Transverse colon (tissue), 4 donors: ENCODE measurements around the gene JCAD. TPM values are rescaled to one million over a fixed set of nuclear protein-coding genes. Genes with fewer than 3 reads are reported as not detected.
"Not testable (repeated sequence)": the region's sequence is repeated elsewhere in the genome, so short reads cannot be mapped to it uniquely, and the experiment has no call there.

Experiments used
- DNase-seq: peaks from one replicate; pipeline ENCODE4 v3.0.0-alpha.2; 2019
- H3K27ac ChIP-seq, 4 donors: fragments of 200-600 bp; sonication (generic); 2 replicates each; pipeline ENCODE4 v1.5.1; 2016 to 2018; ENCODE audit warnings: inconsistent platforms in 4 of 4
- H3K27me3 ChIP-seq: fragments of 200-600 bp; sonication (generic); 2 replicates; pipeline ENCODE4 v1.5.1; 2017; ENCODE audit warnings: inconsistent platforms
- H3K36me3 ChIP-seq, 4 donors: fragments of 200-600 bp; sonication (generic); 2 replicates each; pipeline ENCODE4 v1.5.1; 2017 to 2019; ENCODE audit warnings: inconsistent platforms in 4 of 4
- H3K4me1 ChIP-seq, 4 donors: fragments of 200-600 bp; sonication (generic); 2 replicates each; pipeline ENCODE4 v1.5.1; 2017 to 2020; ENCODE audit warnings: inconsistent platforms in 4 of 4
- H3K4me3 ChIP-seq, 4 donors: fragments of 200-600 bp; sonication (generic); 1 replicate in 1 of 4; 2 replicates in 3 of 4; pipeline versions ENCODE4 v1.5.1 to v1.6.1; 2017 to 2019; ENCODE audit warnings: inconsistent platforms in 4 of 4
- H3K9me3 ChIP-seq, 2 donors: fragments of 200-600 bp; sonication (generic); 2 replicates each; pipeline ENCODE4 v1.5.1; 2017 to 2019; ENCODE audit warnings: inconsistent platforms in 2 of 2
- CTCF ChIP-seq, 5 experiments: fragments of 200-600 bp in 3 of 5; fragments of 450-650 bp in 2 of 5; sonication (generic) in 3 of 5; IDR thresholded peaks; 1 replicate in 2 of 5; 2 replicates in 3 of 5; pipeline ENCODE4 v1.5.1; 2016 to 2017; ENCODE audit warnings: antibody characterized with exemption in 5 of 5, inconsistent platforms in 3 of 5, mild to moderate bottlenecking in 2 of 5, moderate library complexity in 1 of 5
- EP300 ChIP-seq: sonication (generic); formaldehyde crosslinking; IDR thresholded peaks from one replicate; pipeline ENCODE4 v1.6.1; 2017; ENCODE audit warnings: antibody characterized with exemption, low read depth
- POLR2A ChIP-seq: fragments of 450-650 bp; IDR thresholded peaks from one replicate; pipeline ENCODE4 v1.6.1; 2016; ENCODE audit warnings: antibody characterized with exemption, mild to moderate bottlenecking, moderate library complexity
- POLR2AphosphoS5 ChIP-seq, 3 donors: sonication (generic); formaldehyde crosslinking; IDR thresholded peaks; one replicate each; pipeline ENCODE4 v1.6.1; 2016; ENCODE audit warnings: antibody characterized with exemption in 3 of 3
- WGBS, 2 donors: methylation state at CpG; one replicate each; pipeline ENCODE4 v1.1.5; 2018; ENCODE audit warnings: low coverage in 1 of 2; 5-methylcytosine and 5-hydroxymethylcytosine counted together
- in situ Hi-C, 4 donors: fragments of 200-750 bp; cut with MboI; loops; one replicate each; pipeline versions ENCODE4 v1.15.0 to v1.15.1; 2017; ENCODE audit warnings: low sequenced_read_pairs in 3 of 4, low pct_ligation_motif_present in 1 of 4, low pct_unique_long_range_greater_than_20kb in 1 of 4
- intact Hi-C: fragments of 100-400 bp; cut with DNase I; formaldehyde crosslinking; loops from one replicate; pipeline ENCODE4 v1.15.1; 2023; ENCODE audit warnings: low total_unique reads
- total RNA-seq, 4 donors: library from RNA; depleted of rRNA; stranded (reverse); fragments of >200 nt; gene quantifications; one replicate each; pipeline ENCODE4 v1.1.0, GENCODE V29; 2016

JCAD gene
- total RNA-seq = 10 to 100 TPM; 13.0 to 40.8 (median 19.9) TPM

GRCh38 chr10:30059209-30060107 is at the start of gene JCAD:
Gene JCAD, minus strand, starts transcription at chr10:30059586. Its CDS starts 11,774 bp downstream, at chr10:30047812.
- Histone ChIP-seq H3K27me3 (peaks cover 35% of the 10 kb centered on the region), H3K9me3 (no peaks in the 10 kb centered on the region), H3K27ac (peak within 1 kb of the TSS; percentile 80 to 91 (median 85)), H3K4me1 (peaks cover 2 to 16% (median 8%) of the 10 kb centered on the region in 4 donors), H3K36me3 (no peaks in the 10 kb centered on the region), H3K4me3 (peak within 1 kb of the TSS; percentile 61 to 68 (median 66))
- in situ Hi-C loops = no loop called here
- intact Hi-C loops = loop anchor here (10.0 kb wide), 2 partner anchors 55 to 125 kb away; no protein-coding TSS in a partner anchor
- 3% methylated on average over 47 of the region's 66 CpGs; no CpG with 5 or more reads in 1 of the 2 donors for WGBS, 2 donors
- peak; percentile 73 for DNase-seq
- TF ChIP-seq POLR2A (no peak), POLR2AphosphoS5 (IDR thresholded peaks at IDR 0.05) (peak in 2 of 3 donors; percentile 17 to 29)

- TF ChIP-seq CTCF (IDR thresholded peaks at IDR 0.05) (no peak), POLR2AphosphoS5 (IDR thresholded peaks at IDR 0.05) (no peak), POLR2A (no peak), EP300 (no peak)
- Histone ChIP-seq H3K27ac (no peak overlapping the region), H3K9me3 (no peaks in the 10 kb centered on the region), H3K4me3 (no peak overlapping the region), H3K36me3 (no peaks in the 10 kb centered on the region), H3K27me3 (no peaks in the 10 kb centered on the region), H3K4me1 (no peaks in the 10 kb centered on the region)
- 90 to 93% methylated on average over 4 to 5 of the region's 5 CpGs for WGBS, 2 donors
- no peak for DNase-seq
- in situ Hi-C loops = no loop called here
- intact Hi-C loops = no loop called here
These were observed 47.6 kb upstream of the JCAD start for GRCh38 chr10:30106987-30107386.

DNA sequence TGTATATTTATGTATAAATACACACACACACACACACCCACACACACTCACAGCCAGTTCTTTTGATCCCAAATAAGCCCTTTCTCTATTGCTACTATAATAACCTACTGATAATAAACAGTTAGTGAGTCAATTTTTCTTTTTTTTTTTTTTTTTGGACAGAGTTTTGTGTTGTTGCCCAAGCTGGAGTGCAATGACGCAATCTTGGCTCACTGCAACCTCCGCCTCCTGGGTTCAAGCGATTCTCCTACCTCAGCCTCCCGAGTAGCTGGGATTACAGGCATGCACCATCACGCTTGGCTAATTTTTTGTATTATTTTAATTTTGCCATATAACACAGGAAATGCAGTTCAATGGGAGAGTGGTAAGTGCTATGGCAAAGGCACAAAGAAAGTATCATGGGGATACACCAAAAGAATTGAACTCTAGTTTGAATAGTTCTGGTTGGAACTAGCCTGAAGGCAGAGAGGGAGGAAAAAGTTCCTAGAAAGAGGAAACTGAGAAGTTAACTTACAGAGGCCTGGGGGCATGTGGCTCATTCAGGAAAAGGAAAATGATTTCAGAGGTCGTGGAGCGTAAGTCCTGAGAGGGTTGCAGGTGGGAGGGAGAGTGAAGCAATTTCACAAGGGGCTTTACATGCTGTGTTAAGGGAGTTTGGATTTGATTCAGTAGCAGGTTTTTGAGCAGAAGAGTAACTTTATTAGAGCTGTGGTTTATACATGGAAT is 44.4 kb upstream of the JCAD start:
- H3K27ac ChIP-seq = no peak overlapping the region
- H3K9me3 ChIP-seq = no peaks in the 10 kb centered on the region
- 77 to 87% methylated on average over 2 to 7 of the region's 7 CpGs for WGBS, 2 donors
- no peak for DNase-seq
- no peak overlapping the region for H3K4me3 ChIP-seq
- H3K4me1 ChIP-seq = no peaks in the 10 kb centered on the region
- in situ Hi-C loops (no loop called here), intact Hi-C loops (no loop called here)
- TF ChIP-seq POLR2A (no peak), CTCF (IDR thresholded peaks at IDR 0.05) (no peak), POLR2AphosphoS5 (IDR thresholded peaks at IDR 0.05) (no peak), EP300 (no peak)
- no peaks in the 10 kb centered on the region for H3K27me3 ChIP-seq
- H3K36me3 ChIP-seq = no peaks in the 10 kb centered on the region

DNA sequence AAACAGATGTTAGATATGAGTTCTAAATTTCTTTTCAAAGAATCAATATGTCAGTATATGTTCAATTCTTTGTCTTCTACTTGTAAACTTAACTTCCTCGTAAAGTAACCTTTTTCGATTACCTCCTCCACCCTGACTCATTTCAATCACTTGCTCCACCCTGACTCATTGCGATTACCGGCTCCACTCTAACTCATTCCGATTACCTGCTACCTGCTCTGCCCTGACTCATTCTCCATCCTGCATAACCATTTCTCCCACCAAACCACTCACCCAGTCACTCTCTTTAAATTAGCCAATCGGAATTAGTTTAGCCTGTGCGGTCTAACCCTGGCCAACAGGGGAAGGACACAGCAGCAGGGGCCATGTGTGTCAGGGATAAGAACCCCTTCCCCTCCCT is 40.3 kb upstream of the JCAD start:
- intact Hi-C loops = loop anchor here (5.0 kb wide), 1 partner anchor 463 kb away; no protein-coding TSS in a partner anchor
- H3K4me1 ChIP-seq, H3K4me3 ChIP-seq, H3K9me3 ChIP-seq, H3K36me3 ChIP-seq, H3K27me3 ChIP-seq, in situ Hi-C loops, DNase-seq, H3K27ac ChIP-seq: not testable (repeated sequence)
- WGBS, 2 donors = 80 to 92% methylated on average over 7 of the region's 7 CpGs

DNA sequence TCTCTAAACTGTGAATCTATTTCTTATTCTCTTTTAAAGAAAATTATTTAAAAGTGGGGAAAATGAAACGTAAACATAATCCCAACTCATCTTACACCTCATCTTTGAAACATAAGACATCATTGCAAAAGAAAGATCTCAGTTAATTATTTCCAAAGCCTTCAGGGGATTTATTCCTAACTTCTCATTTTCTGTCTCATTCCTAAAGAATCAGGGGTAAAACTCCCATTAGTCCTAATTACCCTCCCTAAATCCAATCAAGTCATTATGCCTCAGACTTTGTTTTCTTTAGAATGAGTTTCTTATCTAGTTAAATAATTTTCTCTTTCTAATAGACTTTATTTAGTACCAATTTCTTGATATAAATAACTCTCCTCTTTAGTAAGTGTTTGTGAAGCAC is 39.7 kb upstream of the JCAD start:
- no peak for TF ChIP-seq POLR2AphosphoS5 (IDR thresholded peaks at IDR 0.05)
- no peak for TF ChIP-seq POLR2A
- TF ChIP-seq EP300 = no peak
- no peak overlapping the region for H3K4me3 ChIP-seq
- DNase-seq = no peak
- H3K9me3 ChIP-seq = no peaks in the 10 kb centered on the region
- H3K27ac ChIP-seq = no peak overlapping the region
- H3K36me3 ChIP-seq = no peaks in the 10 kb centered on the region
- no peaks in the 10 kb centered on the region for H3K4me1 ChIP-seq
- intact Hi-C loops (loop anchor here (5.0 kb wide), 1 partner anchor 463 kb away; no protein-coding TSS in a partner anchor), in situ Hi-C loops (no loop called here)
- 62 to 73% methylated on average over 1 of the region's 1 CpG for WGBS, 2 donors
- no peaks in the 10 kb centered on the region for H3K27me3 ChIP-seq
